ENCODE measurements around the gene RAB11B.

Gene RAB11B

DNA sequence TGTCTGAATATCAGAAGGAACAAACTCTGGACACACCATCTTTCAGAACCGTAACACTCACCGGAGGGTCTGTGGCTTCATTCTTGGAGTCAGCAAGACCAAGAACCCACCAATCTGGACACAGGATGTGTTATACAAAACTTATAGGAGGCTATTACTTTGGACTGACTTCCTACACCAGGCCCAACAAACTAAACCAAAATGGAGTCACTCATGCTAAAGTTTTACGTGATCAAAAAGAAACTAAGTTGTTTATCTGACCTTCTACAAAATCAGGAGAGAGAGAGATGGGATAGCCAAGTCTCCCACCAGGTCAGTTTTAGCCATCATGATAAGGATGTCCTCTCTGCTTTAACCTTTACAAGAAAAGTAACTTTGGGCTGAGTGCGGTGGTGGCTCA is 3.2 kb upstream of the RAB11B start:
- no peak for TF ChIP-seq CTCF (IDR thresholded peaks at IDR 0.05; ENCODE audit: low read depth, low read length, missing control alignments)
- DNase-seq (ENCODE audit: extremely low read depth, low read depth), result no peak
- H3K4me3 ChIP-seq (replicated peaks; ENCODE audit: low read depth, low read length), result no peak overlapping the region

DNA sequence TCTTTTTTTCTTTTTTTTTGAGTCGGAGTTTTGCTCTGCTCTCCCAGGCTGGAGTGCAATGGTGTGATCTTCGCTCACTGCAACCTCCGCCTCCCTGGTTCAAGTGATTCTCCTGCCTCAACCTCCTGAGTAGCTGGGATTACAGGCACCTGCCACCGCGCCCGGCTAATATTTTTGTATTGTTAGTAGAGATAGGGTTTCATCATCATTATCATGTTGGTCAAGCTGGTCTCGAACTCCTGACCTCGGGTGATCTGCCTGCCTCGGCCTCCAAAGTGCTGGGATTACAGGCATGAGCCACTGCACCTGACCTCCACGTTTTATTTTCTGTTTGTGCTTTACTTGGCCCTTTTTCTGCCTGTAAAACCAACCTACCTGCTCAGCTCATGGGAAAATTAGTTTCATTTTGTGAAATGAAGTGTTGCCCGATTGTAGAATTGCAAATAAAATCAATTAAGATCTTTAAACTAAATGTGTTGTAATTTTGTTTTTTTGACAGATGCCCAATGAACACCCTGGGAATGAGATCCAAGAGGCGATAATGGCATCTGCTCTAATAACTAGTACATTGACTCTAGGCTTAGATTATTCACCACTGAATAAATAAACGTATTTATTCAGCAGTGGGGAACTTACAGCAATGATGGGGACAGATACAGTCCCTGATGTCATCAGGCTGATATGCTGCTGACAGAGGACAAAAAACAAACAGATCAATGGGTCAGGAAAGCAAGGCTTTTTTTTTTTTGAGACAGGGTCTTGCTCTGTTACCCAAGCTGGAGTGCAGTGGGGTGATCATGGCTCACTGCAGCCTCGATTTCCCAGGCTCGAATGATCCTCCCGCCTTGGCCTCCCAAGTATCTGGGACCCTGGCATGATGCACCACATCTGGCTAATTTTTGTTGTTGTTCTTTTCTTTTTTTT is 2.2 kb upstream of the RAB11B start:
- no peak for TF ChIP-seq CTCF (IDR thresholded peaks at IDR 0.05; ENCODE audit: low read depth, low read length, missing control alignments)
- no peak overlapping the region for H3K4me3 ChIP-seq (replicated peaks; ENCODE audit: low read depth, low read length)
- DNase-seq (ENCODE audit: extremely low read depth, low read depth), result no peak

GRCh38 chr19:8388612-8388958 is 1.6 kb upstream of the RAB11B start:
- TF ChIP-seq CTCF (IDR thresholded peaks at IDR 0.05; ENCODE audit: low read depth, low read length, missing control alignments), result no peak
- H3K4me3 ChIP-seq (replicated peaks; ENCODE audit: low read depth, low read length), result no peak overlapping the region
- DNase-seq (ENCODE audit: extremely low read depth, low read depth), result no peak

DNA sequence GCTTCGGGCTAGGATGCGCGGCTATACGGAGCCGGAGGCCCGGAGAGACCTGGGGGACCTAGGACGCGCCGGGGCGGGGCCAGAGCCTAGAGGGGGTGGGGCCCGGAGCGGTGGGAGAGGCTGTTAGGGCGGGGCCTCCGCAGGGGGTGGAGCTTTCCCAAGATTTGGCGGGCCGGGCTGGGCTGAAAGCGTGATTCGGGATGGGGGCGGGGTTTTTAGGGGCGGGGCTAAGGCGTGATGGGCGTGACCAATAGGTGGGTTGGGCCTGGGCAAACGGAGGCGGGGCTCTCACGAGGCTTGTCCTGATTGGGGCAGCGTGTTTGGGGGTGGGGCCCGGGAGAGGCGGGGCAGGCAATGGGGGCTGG is 439 bp downstream of the RAB11B start:
- peak; percentile 57 for DNase-seq (ENCODE audit: extremely low read depth, low read depth)
- peak overlapping the region; percentile 56 for H3K4me3 ChIP-seq (replicated peaks; ENCODE audit: low read depth, low read length)
- no peak for TF ChIP-seq CTCF (IDR thresholded peaks at IDR 0.05; ENCODE audit: low read depth, low read length, missing control alignments)

DNA sequence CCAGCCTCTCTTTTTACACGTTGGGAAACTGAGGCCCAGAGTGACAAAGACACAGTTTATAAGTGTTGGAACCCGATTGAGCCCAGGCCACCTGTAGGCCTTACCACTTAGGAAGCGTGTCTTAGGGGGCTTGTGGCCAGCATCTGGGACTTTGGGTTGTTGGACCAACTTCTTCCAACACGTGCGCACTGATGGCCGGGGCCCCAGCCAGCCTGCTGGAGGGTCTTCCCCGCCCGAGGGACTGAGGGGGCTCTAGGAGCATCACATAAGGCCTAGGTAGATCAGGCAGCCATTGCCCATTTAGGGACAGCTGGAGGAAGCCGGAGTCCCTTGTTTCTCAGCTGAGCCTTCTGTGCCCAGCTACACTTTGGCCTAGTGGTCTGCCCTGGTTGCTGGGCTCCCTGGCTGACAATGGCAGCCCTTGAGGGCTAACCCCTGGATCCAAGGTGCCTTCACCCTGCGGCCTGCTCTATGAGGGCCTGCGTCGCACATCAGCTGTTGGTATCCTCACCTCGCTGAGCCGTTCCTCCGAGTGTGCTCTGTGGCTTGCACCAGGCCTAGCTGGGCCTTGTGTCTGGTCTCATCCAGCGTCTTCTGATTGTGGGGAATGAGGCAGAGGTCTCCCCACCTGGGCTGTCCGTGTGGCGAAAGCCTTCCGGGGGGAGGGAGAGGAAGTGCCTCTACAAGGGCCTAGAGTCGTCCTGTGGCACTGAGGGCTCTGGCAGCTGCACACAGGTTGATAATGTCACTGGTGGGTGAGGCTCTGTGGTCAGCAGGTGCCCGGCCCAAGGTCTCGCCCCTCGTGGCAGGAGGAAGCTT is 1.2 kb downstream of the RAB11B start:
- no peak for TF ChIP-seq CTCF (IDR thresholded peaks at IDR 0.05; ENCODE audit: low read depth, low read length, missing control alignments)
- DNase-seq (ENCODE audit: extremely low read depth, low read depth), result no peak
- 0 out of 2 replicates have a peak overlapping the region, but pooled peaks have one; percentile 6 for H3K4me3 ChIP-seq (replicated peaks; ENCODE audit: low read depth, low read length)

- TF ChIP-seq CTCF (IDR thresholded peaks at IDR 0.05; ENCODE audit: low read depth, low read length, missing control alignments), result no peak
- DNase-seq (ENCODE audit: extremely low read depth, low read depth), result no peak
- H3K4me3 ChIP-seq (replicated peaks; ENCODE audit: low read depth, low read length), result no peak overlapping the region
These were observed 1.9 kb downstream of the RAB11B start for GRCh38 chr19:8392017-8392591.

Data from HFF-Myc (cell line).